NCI-H524 (cell line): Measurements from ENCODE around the gene LIFR.

Experiments
- DNase-seq, 2 experiments: peaks; one replicate each; lab custom pipeline; 2025; lab: John Stamatoyannopoulos, UW

LIFR gene

GRCh38 chr5:38515646-38516045, 40.8 kb downstream of the LIFR start:
- peak in 1 of 2 experiments; percentile 26 for DNase-seq

GRCh38 chr5:38515092-38515491, 41.4 kb downstream of the LIFR start:
- DNase-seq, result no peak

DNA sequence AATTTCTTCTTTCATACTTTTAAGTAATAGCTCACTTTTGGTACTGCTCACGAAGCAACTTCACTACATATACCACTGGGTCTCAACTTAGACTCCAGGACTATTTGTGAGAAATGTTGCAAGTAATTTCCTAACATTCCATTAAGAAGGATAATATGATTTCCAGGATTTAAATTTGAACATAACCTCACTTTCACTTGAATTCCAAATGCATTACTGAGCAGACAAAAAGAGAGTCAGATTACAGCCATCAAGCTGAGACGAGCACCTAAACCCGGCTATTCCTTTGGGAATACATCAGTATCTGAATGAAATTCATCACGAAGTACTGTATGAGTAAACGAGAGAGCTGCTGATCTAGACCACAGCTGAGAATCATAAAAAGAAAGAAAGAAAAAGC, 47.3 kb downstream of the LIFR start:
- DNase-seq, result peak in 1 of 2 experiments; percentile 38

GRCh38 chr5:38506302-38506701, 50.1 kb downstream of the LIFR start:
- DNase-seq, result peak in 1 of 2 experiments; percentile 52

DNA sequence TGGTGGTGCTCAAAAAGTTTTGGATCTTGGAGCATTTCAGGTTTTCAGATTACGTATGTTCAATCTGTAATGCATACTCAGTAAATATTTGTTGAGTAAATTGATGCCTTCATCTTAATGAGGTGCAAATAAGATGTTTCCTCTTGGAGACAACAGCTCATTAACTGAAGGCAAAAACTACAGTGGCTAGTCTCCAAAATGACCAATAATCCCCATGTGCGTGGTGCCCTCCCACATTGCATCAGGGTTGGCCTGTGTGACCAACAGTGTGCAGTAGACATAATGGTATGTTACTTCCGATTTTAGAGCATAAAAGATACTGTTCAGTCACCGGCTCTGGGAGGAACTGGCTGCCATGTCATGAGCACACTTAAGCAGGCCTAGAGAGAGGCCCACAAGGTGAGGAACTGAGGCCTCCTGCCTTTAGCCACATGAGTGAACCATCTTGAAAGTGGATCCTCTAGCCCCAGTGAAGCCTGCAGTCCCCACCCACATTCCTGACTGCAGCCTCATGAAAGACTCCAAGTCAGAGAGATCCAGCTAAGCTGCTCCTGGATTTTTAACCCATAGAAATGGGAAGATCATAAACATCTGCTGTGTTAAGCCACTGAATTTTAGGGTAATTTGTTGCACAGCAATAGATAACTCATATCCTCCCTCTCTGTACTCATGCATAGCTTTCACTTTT, 55.7 kb downstream of the LIFR start:
- no peak for DNase-seq

DNA sequence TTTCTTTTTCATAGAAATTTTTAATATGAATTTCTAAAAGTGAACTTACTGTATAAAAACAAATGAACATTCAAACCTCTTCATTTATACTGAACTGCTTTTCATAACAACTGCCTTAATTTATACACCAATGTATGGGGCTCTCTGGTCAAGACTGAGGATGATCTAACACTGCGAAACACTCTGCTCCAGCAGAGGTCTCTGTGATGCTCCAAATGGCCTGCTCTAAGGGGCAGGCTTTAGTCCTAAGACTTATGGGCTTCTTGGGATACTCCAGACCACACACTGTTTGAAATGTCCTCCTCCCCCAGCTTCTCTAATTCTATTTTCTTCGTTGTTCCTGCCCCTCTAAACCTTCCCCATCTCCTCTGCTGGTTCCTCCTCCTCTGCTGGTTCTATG, 58.5 kb downstream of the LIFR start:
- peak in 1 of 2 experiments; percentile 42 for DNase-seq

DNA sequence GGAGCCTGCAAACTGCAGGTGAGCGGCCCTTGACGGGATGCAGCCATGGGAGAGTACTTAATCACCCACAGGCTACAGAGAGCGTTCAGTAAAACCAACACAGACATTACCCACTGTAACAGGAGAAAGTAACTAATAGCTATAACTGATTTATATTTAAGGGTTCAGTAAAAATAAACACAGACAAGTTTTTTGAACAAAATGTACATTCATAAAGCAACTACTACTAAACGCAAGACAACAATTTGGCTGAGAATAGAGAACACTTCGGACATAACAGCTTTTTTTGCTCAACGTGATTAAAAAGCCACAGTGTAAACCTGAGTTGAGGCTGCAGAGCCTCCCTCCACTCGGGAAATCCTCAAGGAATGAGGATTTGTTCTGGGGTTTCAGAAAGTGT, 61.7 kb downstream of the LIFR start:
- no peak for DNase-seq

DNA sequence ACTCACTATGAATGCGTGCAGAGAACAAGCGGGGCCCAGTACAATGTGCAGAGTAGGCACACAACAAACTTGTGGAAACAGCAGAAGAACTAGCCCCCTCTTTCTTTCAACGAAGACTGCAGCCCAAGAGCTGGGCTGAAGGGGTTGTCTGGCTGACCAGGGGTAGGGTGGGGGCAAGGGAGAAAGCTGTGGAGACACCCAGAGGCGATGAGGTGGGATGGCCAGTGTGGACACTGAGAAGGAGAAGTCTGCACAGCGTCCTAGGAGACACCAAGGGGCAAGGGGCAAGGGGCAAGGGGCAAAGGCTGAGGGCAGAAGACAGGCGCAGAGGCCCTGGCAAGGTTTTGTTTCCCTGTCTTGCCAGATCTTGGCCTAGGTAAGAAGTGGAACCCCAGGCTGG, 62.3 kb downstream of the LIFR start:
- no peak for DNase-seq

- DNase-seq, result no peak
Observed at GRCh38 chr5:38483805-38484398, 72.5 kb downstream of the LIFR start.

DNA sequence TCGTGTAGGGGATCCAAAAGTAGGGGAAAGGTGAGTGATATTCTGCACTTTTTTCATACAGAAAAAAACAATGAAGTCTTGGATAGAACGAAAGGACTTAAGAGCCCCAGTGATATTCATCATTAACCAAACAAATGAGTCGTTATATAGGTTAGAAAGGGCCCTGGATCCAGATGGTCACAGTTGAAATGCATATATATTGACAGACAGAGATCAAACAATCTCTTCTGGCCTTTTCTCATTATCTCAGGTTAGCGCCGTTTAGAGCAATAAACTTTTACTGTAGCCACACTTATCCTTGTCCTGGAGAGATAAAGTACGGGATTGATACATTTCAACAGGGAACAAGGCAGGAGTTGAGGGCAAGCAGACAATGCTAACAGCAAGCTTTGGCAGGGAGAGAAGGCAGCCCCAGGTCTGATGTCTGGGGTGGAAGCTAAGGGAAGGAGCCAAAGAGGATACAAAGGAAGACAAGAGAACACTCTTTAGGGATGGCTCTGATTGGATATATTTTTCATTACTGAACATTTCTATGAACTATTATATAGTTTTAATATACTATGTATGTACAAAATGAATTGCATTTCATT, 77.0 kb downstream of the LIFR start:
- no peak for DNase-seq

- DNase-seq, result no peak
Observed at GRCh38 chr5:38478878-38479277, 77.6 kb downstream of the LIFR start.

DNA sequence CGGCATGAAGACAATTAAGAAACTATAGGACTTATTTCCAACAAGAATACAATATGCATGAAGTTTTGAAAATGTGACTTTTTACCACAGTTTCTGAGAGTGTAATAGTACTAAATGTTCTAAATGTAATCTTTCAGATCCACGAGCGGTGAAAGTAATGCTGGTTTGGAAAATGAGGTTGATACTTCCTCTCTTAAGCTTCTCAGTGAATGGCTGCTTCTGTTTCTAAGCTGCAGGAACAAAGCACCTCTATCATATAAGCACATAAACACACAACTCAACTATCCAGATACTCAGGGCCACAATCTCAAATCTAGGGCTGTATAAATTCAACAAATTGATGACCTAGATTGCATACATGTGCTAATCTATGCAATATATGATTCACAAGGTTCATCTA, 78.3 kb downstream of the LIFR start:
- DNase-seq, result no peak

DNA sequence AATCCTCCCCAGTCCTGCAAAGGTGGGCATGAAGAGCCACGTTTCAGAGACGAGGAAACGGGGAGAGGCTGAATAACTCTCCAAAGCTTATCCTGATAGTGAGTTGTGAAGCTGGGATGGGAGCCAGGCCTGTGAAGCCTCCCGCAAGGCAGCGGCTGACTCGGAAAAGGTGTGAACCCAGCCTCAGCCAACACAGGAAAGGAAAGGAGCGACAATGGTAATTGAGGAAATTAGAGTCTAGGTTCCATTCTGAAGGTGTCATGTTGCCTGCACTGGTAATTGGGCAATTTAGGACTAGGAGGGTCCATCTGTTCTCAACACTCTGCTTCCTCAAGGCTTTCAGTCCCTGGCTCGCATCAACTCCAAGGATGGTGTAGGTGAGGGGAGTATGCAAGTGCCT, 83.4 kb downstream of the LIFR start:
- DNase-seq, result peak; percentile 60 to 91

GRCh38 chr5:38472541-38472940, 83.9 kb downstream of the LIFR start:
- peak in 1 of 2 experiments; percentile 40 for DNase-seq

GRCh38 chr5:38471709-38472108, 84.7 kb downstream of the LIFR start:
- DNase-seq, result no peak

- DNase-seq, result no peak
Observed at GRCh38 chr5:38469707-38470267, 86.7 kb downstream of the LIFR start.

- DNase-seq, result no peak
Observed at GRCh38 chr5:38468978-38469706, 87.3 kb downstream of the LIFR start.

GRCh38 chr5:38468202-38468673, 88.2 kb downstream of the LIFR start:
- no peak for DNase-seq

GRCh38 chr5:38467353-38468040, 88.9 kb downstream of the LIFR start:
- DNase-seq, result no peak

- peak in 1 of 2 experiments; percentile 31 for DNase-seq
Observed at GRCh38 chr5:38466424-38467189, 89.8 kb downstream of the LIFR start.
